Measurements from ENCODE around the gene GEMIN2. TPM values are rescaled to one million over a fixed set of nuclear protein-coding genes. Genes with fewer than 3 reads are reported as not detected.

GEMIN2 gene
- total RNA-seq, 1 experiment from 2014 or later = 15.1 TPM

GRCh38 chr14:39109893-39110715 lies 4.0 kb upstream of the GEMIN2 start:
- CTCF ChIA-PET = no interaction called here
- TF ChIP-seq CTCF (IDR thresholded peaks at IDR 0.05) (no peak), POLR2AphosphoS5 (IDR thresholded peaks at IDR 0.05; ENCODE audit: low read depth, low read length) (no peak), REST (IDR thresholded peaks at IDR 0.05; ENCODE audit: insufficient read depth in 1 of 2, low read depth in 2 of 2, low read length in 1 of 2) (no peak), SIN3A (IDR thresholded peaks at IDR 0.05; ENCODE audit: borderline replicate concordance, insufficient read depth, low read depth, low read length) (no peak), TCF7L2 (IDR thresholded peaks at IDR 0.05; ENCODE audit: low read depth, low read length) (no peak)

GRCh38 chr14:39113685-39114072 lies 444 bp upstream of the GEMIN2 start:
- no peaks in the 10 kb centered on the region; the same call in 1 of the 2 replicates for H3K4me1 ChIP-seq (ENCODE audit: control insufficient read depth, insufficient read depth, low read length)
- in situ Hi-C loops (cut with HindIII; ENCODE audit: low pct_unique_long_range_greater_than_20kb, low sequenced_read_pairs) = no loop called here
- ChIA-PET POLR2A (interaction anchor here (0.6 to 0.9 kb wide), 2 partner anchors 10 to 82 kb away, joined by 3 to 7 read pairs; partner anchors contain the start of gene SEC23A), CTCF (no interaction called here)
- intact Hi-C loops (cut with micrococcal nuclease; ENCODE audit: unreplicated experiment) = no loop called here
- no peaks in the 10 kb centered on the region for H3K27me3 ChIP-seq (ENCODE audit: control insufficient read depth, insufficient read depth, low read length)
- TF ChIP-seq CTCF (IDR thresholded peaks at IDR 0.05) (no peak), TCF7L2 (IDR thresholded peaks at IDR 0.05; ENCODE audit: low read depth, low read length) (no peak), SIN3A (IDR thresholded peaks at IDR 0.05; ENCODE audit: borderline replicate concordance, insufficient read depth, low read depth, low read length) (no peak), POLR2AphosphoS5 (IDR thresholded peaks at IDR 0.05; ENCODE audit: low read depth, low read length) (no peak), REST (IDR thresholded peaks at IDR 0.05; ENCODE audit: insufficient read depth in 1 of 2, low read depth in 2 of 2, low read length in 1 of 2) (no peak)
- no TSS peak for BruUV-seq (replicated peaks)
- peak overlapping the region; percentile 98 for H3K27ac ChIP-seq (ENCODE audit: low read length)
- DNase-seq (ENCODE audit: low read depth, low spot score) (no peak), ATAC-seq (peak; percentile 18; the same call in 1 of the 2 replicates)
- H3K9me3 ChIP-seq (ENCODE audit: control insufficient read depth, insufficient read depth, low read depth, low read length) = no peaks in the 10 kb centered on the region
- H3K36me3 ChIP-seq (ENCODE audit: control insufficient read depth, insufficient read depth, low read length) = peaks cover 3% of the 10 kb centered on the region
- peak overlapping the region; percentile 85 to 94 for H3K4me3 ChIP-seq (ENCODE audit: low read depth in 2 of 2, low read length in 2 of 2)

More at GRCh38 chr14:39109893-39110715, 4.0 kb upstream of the GEMIN2 start:
- in situ Hi-C loops (cut with HindIII; ENCODE audit: low pct_unique_long_range_greater_than_20kb, low sequenced_read_pairs) (no loop called here), intact Hi-C loops (cut with micrococcal nuclease; ENCODE audit: unreplicated experiment) (loop anchor here (5.0 kb wide), 2 partner anchors 257 to 322 kb away; partner anchors contain the start of gene FBXO33)
- H3K9me3 ChIP-seq (ENCODE audit: control insufficient read depth, insufficient read depth, low read depth, low read length) = no peaks in the 10 kb centered on the region
- BruUV-seq (replicated peaks) = no TSS peak
- no peaks in the 10 kb centered on the region for H3K27me3 ChIP-seq (ENCODE audit: control insufficient read depth, insufficient read depth, low read length)
- no peaks in the 10 kb centered on the region; the same call in 1 of the 2 replicates for H3K4me1 ChIP-seq (ENCODE audit: control insufficient read depth, insufficient read depth, low read length)
- peak overlapping the region; percentile 77 for H3K27ac ChIP-seq (ENCODE audit: low read length)
- POLR2A ChIA-PET = no interaction called here
- H3K4me3 ChIP-seq (ENCODE audit: low read depth in 2 of 2, low read length in 2 of 2) = peak overlapping the region; percentile 28 to 55; a peak in 3 of 4 replicates
- ATAC-seq (no peak), DNase-seq (ENCODE audit: low read depth, low spot score) (no peak)
- peaks cover 3% of the 10 kb centered on the region; the same call in 1 of the 2 replicates for H3K36me3 ChIP-seq (ENCODE audit: control insufficient read depth, insufficient read depth, low read length)
